ENCODE measurements around the gene C10orf67.

C10orf67 gene

DNA sequence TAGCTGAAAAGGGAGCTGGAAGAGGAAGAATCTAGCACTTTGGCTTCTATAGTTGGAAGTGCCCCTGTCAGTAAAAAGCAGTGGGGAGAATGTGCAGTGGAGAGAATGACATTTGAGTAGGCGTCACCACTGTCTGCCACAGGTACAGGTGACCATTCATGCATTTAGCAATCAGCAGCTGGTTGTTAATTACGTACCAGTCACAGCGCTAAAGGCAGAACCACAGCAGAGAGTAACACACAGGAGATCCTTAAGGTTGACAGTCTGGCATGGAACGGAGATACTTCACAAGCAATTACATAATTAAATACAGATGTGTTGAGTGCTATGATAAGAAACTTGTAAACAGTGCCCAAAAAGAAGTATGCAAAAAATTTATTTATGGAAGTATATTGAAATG lies 24.8 kb downstream of the C10orf67 start:
- TF ChIP-seq, protein P1, sequence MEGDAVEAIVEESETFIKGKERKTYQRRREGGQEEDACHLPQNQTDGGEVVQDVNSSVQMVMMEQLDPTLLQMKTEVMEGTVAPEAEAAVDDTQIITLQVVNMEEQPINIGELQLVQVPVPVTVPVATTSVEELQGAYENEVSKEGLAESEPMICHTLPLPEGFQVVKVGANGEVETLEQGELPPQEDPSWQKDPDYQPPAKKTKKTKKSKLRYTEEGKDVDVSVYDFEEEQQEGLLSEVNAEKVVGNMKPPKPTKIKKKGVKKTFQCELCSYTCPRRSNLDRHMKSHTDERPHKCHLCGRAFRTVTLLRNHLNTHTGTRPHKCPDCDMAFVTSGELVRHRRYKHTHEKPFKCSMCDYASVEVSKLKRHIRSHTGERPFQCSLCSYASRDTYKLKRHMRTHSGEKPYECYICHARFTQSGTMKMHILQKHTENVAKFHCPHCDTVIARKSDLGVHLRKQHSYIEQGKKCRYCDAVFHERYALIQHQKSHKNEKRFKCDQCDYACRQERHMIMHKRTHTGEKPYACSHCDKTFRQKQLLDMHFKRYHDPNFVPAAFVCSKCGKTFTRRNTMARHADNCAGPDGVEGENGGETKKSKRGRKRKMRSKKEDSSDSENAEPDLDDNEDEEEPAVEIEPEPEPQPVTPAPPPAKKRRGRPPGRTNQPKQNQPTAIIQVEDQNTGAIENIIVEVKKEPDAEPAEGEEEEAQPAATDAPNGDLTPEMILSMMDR (IDR thresholded peaks at IDR 0.05) = no peak
- no peaks in the 10 kb centered on the region for H3K4me1 ChIP-seq (ENCODE audit: control insufficient read depth in 1 of 2, insufficient read depth in 1 of 2, low read depth in 1 of 2, low read length in 1 of 2)
- no peaks in the 10 kb centered on the region for H3K9me3 ChIP-seq
- peaks cover 9% of the 10 kb centered on the region for H3K27me3 ChIP-seq
- H3K4me3 ChIP-seq (ENCODE audit: low read depth in 1 of 2, low read length in 1 of 2) = no peak overlapping the region
- no peaks in the 10 kb centered on the region for H3K36me3 ChIP-seq
- H3K27ac ChIP-seq = no peak overlapping the region

DNA sequence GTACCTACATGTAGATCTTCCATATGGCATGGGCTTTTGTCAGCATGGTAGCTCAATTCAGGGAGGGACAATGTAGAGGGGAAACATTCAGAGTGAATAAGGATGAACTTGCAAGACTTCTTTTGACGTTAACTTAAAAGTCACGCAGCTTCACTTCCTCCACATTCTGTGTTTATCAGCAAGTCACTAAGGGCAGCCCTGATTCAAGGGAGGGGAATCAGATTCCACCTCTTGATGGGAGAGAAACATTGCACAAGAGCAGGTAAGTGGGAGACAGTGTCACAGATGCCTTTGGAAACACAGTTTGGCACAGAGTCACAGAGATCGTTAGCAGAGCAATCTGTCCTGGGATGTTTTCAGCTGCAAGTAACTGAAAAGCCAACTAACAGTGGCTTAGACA lies 26.2 kb downstream of the C10orf67 start:
- TF ChIP-seq, protein P1 (IDR thresholded peaks at IDR 0.05) = no peak
- Histone ChIP-seq H3K4me3 (ENCODE audit: low read depth in 1 of 2, low read length in 1 of 2) (no peak overlapping the region), H3K4me1 (ENCODE audit: control insufficient read depth in 1 of 2, insufficient read depth in 1 of 2, low read depth in 1 of 2, low read length in 1 of 2) (no peaks in the 10 kb centered on the region), H3K27me3 (no peaks in the 10 kb centered on the region), H3K27ac (no peak overlapping the region), H3K9me3 (no peaks in the 10 kb centered on the region), H3K36me3 (no peaks in the 10 kb centered on the region)

DNA sequence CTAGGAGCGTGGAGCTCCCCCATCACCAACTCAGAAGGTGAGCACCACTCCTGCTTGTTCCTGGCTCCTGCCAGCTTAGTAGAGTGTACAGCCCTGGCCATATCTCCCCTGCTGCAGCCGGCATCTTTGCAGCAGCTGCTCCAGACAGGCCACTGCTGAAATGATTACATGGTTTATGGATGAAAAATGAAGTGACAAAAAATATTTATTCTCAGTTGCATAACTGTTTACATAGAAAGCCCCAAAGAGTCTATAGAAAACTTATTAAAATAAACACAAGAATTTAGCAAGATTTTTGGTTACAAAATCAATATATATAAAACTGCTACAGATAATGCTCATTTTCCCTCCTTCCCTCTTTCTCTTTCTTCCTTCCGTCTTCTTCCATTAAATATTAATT lies 27.2 kb downstream of the C10orf67 start:
- Histone ChIP-seq H3K9me3 (no peaks in the 10 kb centered on the region), H3K36me3 (no peaks in the 10 kb centered on the region), H3K27me3 (no peaks in the 10 kb centered on the region), H3K4me1 (ENCODE audit: control insufficient read depth in 1 of 2, insufficient read depth in 1 of 2, low read depth in 1 of 2, low read length in 1 of 2) (no peaks in the 10 kb centered on the region), H3K4me3 (ENCODE audit: low read depth in 1 of 2, low read length in 1 of 2) (no peak overlapping the region), H3K27ac (no peak overlapping the region)
- TF ChIP-seq, protein P1 (IDR thresholded peaks at IDR 0.05) = no peak

DNA sequence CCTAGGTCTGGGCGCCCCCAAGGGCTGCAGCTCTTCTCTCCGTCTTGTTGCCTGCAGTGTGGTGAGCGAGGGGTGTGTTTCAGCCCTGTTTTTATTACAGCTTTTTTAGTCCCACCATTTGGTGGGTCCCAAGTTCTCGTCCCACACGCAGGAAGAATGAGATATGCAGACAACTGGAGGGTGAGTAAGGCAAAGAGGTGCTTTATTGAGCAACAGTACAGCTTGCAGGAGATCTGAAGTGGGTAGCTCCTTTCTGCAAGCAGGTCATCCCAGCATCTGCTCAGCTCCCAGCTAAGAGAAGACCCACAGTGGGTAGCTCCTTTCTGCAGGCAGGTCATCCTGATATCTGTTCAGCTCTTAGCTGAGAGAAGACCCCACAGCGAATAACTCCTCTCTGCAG lies 28.2 kb downstream of the C10orf67 start:
- no peaks in the 10 kb centered on the region for H3K9me3 ChIP-seq
- H3K27me3 ChIP-seq = no peaks in the 10 kb centered on the region
- H3K4me3 ChIP-seq (ENCODE audit: low read depth in 1 of 2, low read length in 1 of 2) = no peak overlapping the region
- H3K27ac ChIP-seq = no peak overlapping the region
- TF ChIP-seq, protein P1 (IDR thresholded peaks at IDR 0.05) = no peak
- H3K4me1 ChIP-seq (ENCODE audit: control insufficient read depth in 1 of 2, insufficient read depth in 1 of 2, low read depth in 1 of 2, low read length in 1 of 2) = no peaks in the 10 kb centered on the region
- H3K36me3 ChIP-seq = no peaks in the 10 kb centered on the region

DNA sequence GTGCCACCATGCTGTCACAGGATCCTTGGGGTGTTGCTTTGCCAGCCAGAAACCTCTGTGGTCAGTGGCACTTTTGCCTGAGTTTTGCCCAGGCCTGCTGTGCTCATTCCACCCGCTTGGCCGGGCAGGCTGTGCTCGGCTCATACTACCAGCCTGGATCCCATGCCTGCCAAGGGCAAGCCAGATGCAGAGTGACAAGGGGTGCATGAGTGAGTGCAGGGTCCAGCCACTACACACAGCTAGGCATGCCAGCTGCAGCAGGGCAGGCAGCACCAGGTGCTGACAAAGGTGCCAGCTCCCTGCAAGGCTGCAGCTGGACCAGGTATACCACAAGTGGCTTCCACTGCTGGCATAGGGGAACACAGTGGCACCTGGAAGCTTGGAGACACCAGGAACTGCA lies 28.6 kb downstream of the C10orf67 start:
- H3K27me3 ChIP-seq = no peaks in the 10 kb centered on the region
- no peak overlapping the region for H3K27ac ChIP-seq
- no peaks in the 10 kb centered on the region for H3K36me3 ChIP-seq
- TF ChIP-seq, protein P1 (IDR thresholded peaks at IDR 0.05) = no peak
- H3K4me1 ChIP-seq (ENCODE audit: control insufficient read depth in 1 of 2, insufficient read depth in 1 of 2, low read depth in 1 of 2, low read length in 1 of 2) = no peaks in the 10 kb centered on the region
- H3K9me3 ChIP-seq = no peaks in the 10 kb centered on the region
- H3K4me3 ChIP-seq (ENCODE audit: low read depth in 1 of 2, low read length in 1 of 2) = no peak overlapping the region

DNA sequence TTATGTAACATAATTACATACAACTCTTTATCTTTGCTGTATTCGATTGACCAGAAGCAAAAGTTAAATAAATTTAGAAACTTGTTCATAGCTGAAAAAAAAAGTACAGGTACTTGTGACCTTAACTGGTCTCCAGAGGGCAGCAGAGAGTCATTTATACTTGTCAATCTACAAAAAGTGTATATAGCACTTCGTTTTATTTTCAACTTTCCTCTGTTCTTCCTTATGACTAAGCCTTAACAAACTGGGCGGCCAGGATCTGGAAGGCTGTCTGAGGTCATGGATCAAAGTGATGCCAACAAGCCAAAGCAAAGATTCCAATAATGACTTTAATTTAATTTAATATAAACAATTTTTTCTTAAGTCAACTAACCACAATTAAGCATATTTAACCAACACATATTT lies 29.8 kb downstream of the C10orf67 start:
- Histone ChIP-seq H3K36me3 (no peaks in the 10 kb centered on the region), H3K4me3 (ENCODE audit: low read depth in 1 of 2, low read length in 1 of 2) (no peak overlapping the region), H3K4me1 (ENCODE audit: control insufficient read depth in 1 of 2, insufficient read depth in 1 of 2, low read depth in 1 of 2, low read length in 1 of 2) (no peaks in the 10 kb centered on the region), H3K27me3 (no peaks in the 10 kb centered on the region), H3K9me3 (no peaks in the 10 kb centered on the region), H3K27ac (no peak overlapping the region)
- TF ChIP-seq, protein P1 (IDR thresholded peaks at IDR 0.05) = peak; percentile 66

Data from neutrophil (primary cell).